A549 (cell line): ENCODE measurements around the gene CHM.

Experiments used
- CHD2 ChIP-seq: fragments of 150-350 bp; IDR thresholded peaks from 2 replicates; pipeline ENCODE4 v1.6.1; 2014; ENCODE audit warnings: low read length; ENCODE audit not compliant: partially characterized antibody
- CHD4 ChIP-seq: fragments of 200-600 bp; sonication (generic); IDR thresholded peaks from 2 replicates; pipeline ENCODE4 v1.6.1; 2016; ENCODE audit warnings: antibody characterized with exemption, mild to moderate bottlenecking, borderline replicate concordance
- ESRRA ChIP-seq: fragments of 150-350 bp; IDR thresholded peaks from 2 replicates; pipeline ENCODE4 v1.6.1; 2014; ENCODE audit warnings: mild to moderate bottlenecking, low read length, borderline replicate concordance
- HOXA7 ChIP-seq: fragments of 250-450 bp; sonication (Bioruptor Pico); IDR thresholded peaks from 2 replicates; pipeline ENCODE4 v1.5.0; 2020; ENCODE audit warnings: mild to moderate bottlenecking, moderate library complexity
- HOXB5 ChIP-seq: fragments of 250-450 bp; sonication (Bioruptor Pico); IDR thresholded peaks from 2 replicates; pipeline ENCODE4 v1.5.0; 2020; ENCODE audit warnings: mild to moderate bottlenecking, moderate library complexity
- NR3C1 ChIP-seq: fragments of >200 bp; sonication (Bioruptor Twin); formaldehyde crosslinking; IDR thresholded peaks from 3 replicates; pipeline ENCODE4 v1.6.1; 2017
- POLR2A ChIP-seq: IDR thresholded peaks from 2 replicates; pipeline ENCODE4 v1.6.1; 2012; ENCODE audit warnings: mild to moderate bottlenecking, low read length
- RARB ChIP-seq: fragments of 250-450 bp; sonication (Bioruptor Pico); IDR thresholded peaks from 2 replicates; pipeline ENCODE4 v1.8.0; 2021; ENCODE audit warnings: mild to moderate bottlenecking, moderate library complexity
- TF ChIP-seq, protein P1 (sequence below): fragments of >200 bp; sonication (Bioruptor Twin); formaldehyde crosslinking; IDR thresholded peaks from 3 replicates; pipeline ENCODE4 v1.5.1; 2016
- TF ChIP-seq, protein P2 (sequence below): fragments of 200-600 bp; sonication (generic); IDR thresholded peaks from 2 replicates; pipeline ENCODE4 v1.6.1; 2016; ENCODE audit warnings: antibody characterized with exemption, mild to moderate bottlenecking, moderate library complexity
- TF ChIP-seq, protein P3 (sequence below): IDR thresholded peaks from 2 replicates; pipeline ENCODE4 v1.6.1; 2012

DNA sequence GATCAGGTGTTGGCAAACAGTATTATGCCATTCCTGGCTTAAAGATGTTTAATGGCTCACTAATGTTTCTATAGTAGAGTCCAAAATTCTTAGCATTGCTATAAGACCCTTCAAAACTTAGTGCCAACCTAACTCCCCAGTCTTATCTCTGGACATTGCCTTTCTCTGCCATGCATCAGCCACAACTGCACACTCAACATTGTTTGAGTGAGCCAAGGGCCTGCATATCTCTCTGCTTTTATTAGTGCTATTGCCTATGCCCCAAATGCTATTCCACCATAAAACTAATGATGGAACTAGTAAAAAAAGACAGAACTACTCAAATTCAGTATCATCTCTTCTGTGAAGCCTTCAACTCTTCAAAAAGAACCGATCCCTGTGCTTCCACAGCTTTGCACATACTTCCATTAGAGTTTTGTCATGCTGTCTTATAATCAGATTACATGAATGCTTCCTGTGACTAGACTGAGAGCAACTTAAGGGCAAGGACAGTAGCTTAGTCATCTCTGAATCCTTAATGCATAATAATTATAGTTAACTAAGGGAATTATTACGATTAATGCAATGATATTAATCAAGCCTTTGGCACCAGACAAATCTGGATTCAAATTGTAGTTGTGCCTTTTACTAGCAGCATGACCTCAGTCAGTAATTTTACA, 53.7 kb downstream of the CHM start:
- TF ChIP-seq NR3C1 (no peak), HOXB5 (CRISPR knock-in tag) (no peak), CHD2 (no peak), RARB (no peak), POLR2A (no peak), CHD4 (no peak), HOXA7 (CRISPR knock-in tag) (no peak), ESRRA (no peak)
- TF ChIP-seq, protein P1, sequence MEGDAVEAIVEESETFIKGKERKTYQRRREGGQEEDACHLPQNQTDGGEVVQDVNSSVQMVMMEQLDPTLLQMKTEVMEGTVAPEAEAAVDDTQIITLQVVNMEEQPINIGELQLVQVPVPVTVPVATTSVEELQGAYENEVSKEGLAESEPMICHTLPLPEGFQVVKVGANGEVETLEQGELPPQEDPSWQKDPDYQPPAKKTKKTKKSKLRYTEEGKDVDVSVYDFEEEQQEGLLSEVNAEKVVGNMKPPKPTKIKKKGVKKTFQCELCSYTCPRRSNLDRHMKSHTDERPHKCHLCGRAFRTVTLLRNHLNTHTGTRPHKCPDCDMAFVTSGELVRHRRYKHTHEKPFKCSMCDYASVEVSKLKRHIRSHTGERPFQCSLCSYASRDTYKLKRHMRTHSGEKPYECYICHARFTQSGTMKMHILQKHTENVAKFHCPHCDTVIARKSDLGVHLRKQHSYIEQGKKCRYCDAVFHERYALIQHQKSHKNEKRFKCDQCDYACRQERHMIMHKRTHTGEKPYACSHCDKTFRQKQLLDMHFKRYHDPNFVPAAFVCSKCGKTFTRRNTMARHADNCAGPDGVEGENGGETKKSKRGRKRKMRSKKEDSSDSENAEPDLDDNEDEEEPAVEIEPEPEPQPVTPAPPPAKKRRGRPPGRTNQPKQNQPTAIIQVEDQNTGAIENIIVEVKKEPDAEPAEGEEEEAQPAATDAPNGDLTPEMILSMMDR: no peak
- TF ChIP-seq, protein P2, sequence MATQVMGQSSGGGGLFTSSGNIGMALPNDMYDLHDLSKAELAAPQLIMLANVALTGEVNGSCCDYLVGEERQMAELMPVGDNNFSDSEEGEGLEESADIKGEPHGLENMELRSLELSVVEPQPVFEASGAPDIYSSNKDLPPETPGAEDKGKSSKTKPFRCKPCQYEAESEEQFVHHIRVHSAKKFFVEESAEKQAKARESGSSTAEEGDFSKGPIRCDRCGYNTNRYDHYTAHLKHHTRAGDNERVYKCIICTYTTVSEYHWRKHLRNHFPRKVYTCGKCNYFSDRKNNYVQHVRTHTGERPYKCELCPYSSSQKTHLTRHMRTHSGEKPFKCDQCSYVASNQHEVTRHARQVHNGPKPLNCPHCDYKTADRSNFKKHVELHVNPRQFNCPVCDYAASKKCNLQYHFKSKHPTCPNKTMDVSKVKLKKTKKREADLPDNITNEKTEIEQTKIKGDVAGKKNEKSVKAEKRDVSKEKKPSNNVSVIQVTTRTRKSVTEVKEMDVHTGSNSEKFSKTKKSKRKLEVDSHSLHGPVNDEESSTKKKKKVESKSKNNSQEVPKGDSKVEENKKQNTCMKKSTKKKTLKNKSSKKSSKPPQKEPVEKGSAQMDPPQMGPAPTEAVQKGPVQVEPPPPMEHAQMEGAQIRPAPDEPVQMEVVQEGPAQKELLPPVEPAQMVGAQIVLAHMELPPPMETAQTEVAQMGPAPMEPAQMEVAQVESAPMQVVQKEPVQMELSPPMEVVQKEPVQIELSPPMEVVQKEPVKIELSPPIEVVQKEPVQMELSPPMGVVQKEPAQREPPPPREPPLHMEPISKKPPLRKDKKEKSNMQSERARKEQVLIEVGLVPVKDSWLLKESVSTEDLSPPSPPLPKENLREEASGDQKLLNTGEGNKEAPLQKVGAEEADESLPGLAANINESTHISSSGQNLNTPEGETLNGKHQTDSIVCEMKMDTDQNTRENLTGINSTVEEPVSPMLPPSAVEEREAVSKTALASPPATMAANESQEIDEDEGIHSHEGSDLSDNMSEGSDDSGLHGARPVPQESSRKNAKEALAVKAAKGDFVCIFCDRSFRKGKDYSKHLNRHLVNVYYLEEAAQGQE: no peak
- TF ChIP-seq, protein P3, sequence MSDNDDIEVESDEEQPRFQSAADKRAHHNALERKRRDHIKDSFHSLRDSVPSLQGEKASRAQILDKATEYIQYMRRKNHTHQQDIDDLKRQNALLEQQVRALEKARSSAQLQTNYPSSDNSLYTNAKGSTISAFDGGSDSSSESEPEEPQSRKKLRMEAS: no peak
